Spinal cord (tissue), 10 donors: ENCODE results near the gene PPP1R9A. TPM values are rescaled to one million over a fixed set of nuclear protein-coding genes. Genes with fewer than 3 reads are reported as not detected.

ENCODE experiments used
- DNase-seq, 6 donors: peaks; one replicate each; pipeline versions ENCODE4 v3.0.0 to v3.0.0-alpha.2; 2013 to 2015; ENCODE audit warnings: low spot score in 6 of 6, low read depth in 4 of 6
- H3K27ac ChIP-seq: one replicate; pipeline ENCODE4 v1.5.1; 2013; ENCODE audit warnings: low read depth, low read length, control low read depth
- H3K27me3 ChIP-seq: one replicate; pipeline ENCODE4 v1.6.1; 2013; ENCODE audit warnings: low read length; ENCODE audit not compliant: control insufficient read depth, insufficient read depth
- H3K36me3 ChIP-seq: one replicate; pipeline ENCODE4 v1.6.1; 2013; ENCODE audit warnings: low read length; ENCODE audit not compliant: control insufficient read depth, insufficient read depth
- H3K4me1 ChIP-seq: one replicate; pipeline ENCODE4 v1.6.1; 2013; ENCODE audit warnings: low read length; ENCODE audit not compliant: control insufficient read depth, insufficient read depth
- H3K4me3 ChIP-seq: one replicate; pipeline ENCODE4 v1.5.1; 2013; ENCODE audit warnings: low read depth, low read length, control low read depth
- H3K9me3 ChIP-seq: one replicate; pipeline ENCODE4 v1.6.1; 2013; ENCODE audit warnings: low read length; ENCODE audit not compliant: control insufficient read depth, insufficient read depth
- WGBS: methylation state at CpG from one replicate; pipeline ENCODE4 v1.1.5; 2013; ENCODE audit warnings: missing lambda C conversion rate; ENCODE audit not compliant: insufficient coverage; 5-methylcytosine and 5-hydroxymethylcytosine counted together
- polyA plus RNA-seq, 2 donors: library from polyadenylated mRNA; unstranded; fragments of 120-200 nt; gene quantifications; one replicate each; pipeline ENCODE4 v1.2.1, GENCODE V29; 2013; ENCODE audit not compliant: insufficient read length in 2 of 2
- total RNA-seq, 2 donors: library from RNA; depleted of rRNA in 1 of 2; stranded (reverse); fragments of 120-200 nt in 1 of 2; fragments of >200 nt in 1 of 2; gene quantifications; one replicate each; pipeline versions ENCODE4 v1.2.3 to v1.2.4, GENCODE V29; 2013 to 2014
- donor health status: healthy.

PPP1R9A gene
- total and polyA plus RNA-seq, 4 donors: 23.4 to 69.9 (median 38.0) TPM

GRCh38 chr7:95139922-95140321, 232.5 kb downstream of the PPP1R9A start:
- Histone ChIP-seq H3K4me1 (no peaks in the 10 kb centered on the region), H3K4me3 (no peak overlapping the region), H3K27me3 (no peaks in the 10 kb centered on the region), H3K36me3 (no peaks in the 10 kb centered on the region), H3K9me3 (no peaks in the 10 kb centered on the region), H3K27ac (no peak overlapping the region)
- DNase-seq: no peak
- WGBS: 86% methylated on average over 1 of the region's 1 CpG

GRCh38 chr7:95141755-95142154, 234.4 kb downstream of the PPP1R9A start:
- no peaks in the 10 kb centered on the region for H3K4me1 ChIP-seq
- WGBS: no CpG with 5 or more reads among the region's 2 CpGs
- no peak overlapping the region for H3K27ac ChIP-seq
- DNase-seq: no peak
- H3K36me3 ChIP-seq: no peaks in the 10 kb centered on the region
- H3K4me3 ChIP-seq: no peak overlapping the region
- no peaks in the 10 kb centered on the region for H3K27me3 ChIP-seq
- no peaks in the 10 kb centered on the region for H3K9me3 ChIP-seq

- Histone ChIP-seq H3K4me3 (no peak overlapping the region), H3K36me3 (no peaks in the 10 kb centered on the region), H3K9me3 (peaks cover 5% of the 10 kb centered on the region), H3K27ac (no peak overlapping the region), H3K27me3 (no peaks in the 10 kb centered on the region), H3K4me1 (no peaks in the 10 kb centered on the region)
- no peak for DNase-seq
- no CpG with 5 or more reads among the region's 4 CpGs for WGBS
Measured at GRCh38 chr7:95144256-95144655, 236.9 kb downstream of the PPP1R9A start.

GRCh38 chr7:95155965-95156364, 248.6 kb downstream of the PPP1R9A start:
- no peak for DNase-seq
- WGBS: 98% methylated on average over 5 of the region's 5 CpGs
- no peaks in the 10 kb centered on the region for H3K27me3 ChIP-seq

GRCh38 chr7:95157381-95157780, 250.0 kb downstream of the PPP1R9A start:
- Histone ChIP-seq H3K36me3 (peaks cover 5% of the 10 kb centered on the region), H3K4me1 (no peaks in the 10 kb centered on the region), H3K9me3 (peaks cover 1% of the 10 kb centered on the region), H3K27ac (no peak overlapping the region), H3K27me3 (no peaks in the 10 kb centered on the region), H3K4me3 (no peak overlapping the region)
- no peak for DNase-seq
- 90% methylated on average over 3 of the region's 8 CpGs for WGBS

More at GRCh38 chr7:95155965-95156364, 248.6 kb downstream of the PPP1R9A start:
- H3K36me3 ChIP-seq: peaks cover 5% of the 10 kb centered on the region
- H3K27ac ChIP-seq: no peak overlapping the region
- no peaks in the 10 kb centered on the region for H3K4me1 ChIP-seq
- H3K9me3 ChIP-seq: peaks cover 1% of the 10 kb centered on the region
- H3K4me3 ChIP-seq: no peak overlapping the region

- Histone ChIP-seq H3K27ac (no peak overlapping the region), H3K9me3 (peaks cover 2% of the 10 kb centered on the region), H3K27me3 (no peaks in the 10 kb centered on the region), H3K36me3 (no peaks in the 10 kb centered on the region), H3K4me1 (no peaks in the 10 kb centered on the region), H3K4me3 (no peak overlapping the region)
- DNase-seq: no peak
Measured at GRCh38 chr7:95169678-95170077, 262.3 kb downstream of the PPP1R9A start.

GRCh38 chr7:95172420-95172819, 265.0 kb downstream of the PPP1R9A start:
- Histone ChIP-seq H3K27me3 (no peaks in the 10 kb centered on the region), H3K27ac (no peak overlapping the region), H3K4me1 (no peaks in the 10 kb centered on the region), H3K9me3 (peaks cover 1% of the 10 kb centered on the region), H3K4me3 (no peak overlapping the region), H3K36me3 (no peaks in the 10 kb centered on the region)
- no peak for DNase-seq
- WGBS: no CpG with 5 or more reads among the region's 1 CpG

GRCh38 chr7:95190515-95190914, 283.1 kb downstream of the PPP1R9A start:
- no peak overlapping the region for H3K27ac ChIP-seq
- no peaks in the 10 kb centered on the region for H3K4me1 ChIP-seq
- no peak overlapping the region for H3K4me3 ChIP-seq
- DNase-seq: no peak
- WGBS: 89% methylated on average over 3 of the region's 3 CpGs
- no peaks in the 10 kb centered on the region for H3K27me3 ChIP-seq
- no peaks in the 10 kb centered on the region for H3K36me3 ChIP-seq
- H3K9me3 ChIP-seq: peaks cover 4% of the 10 kb centered on the region

- peaks cover 4% of the 10 kb centered on the region for H3K9me3 ChIP-seq
- H3K27ac ChIP-seq: no peak overlapping the region
- H3K4me1 ChIP-seq: no peaks in the 10 kb centered on the region
- H3K27me3 ChIP-seq: no peaks in the 10 kb centered on the region
- no peak overlapping the region for H3K4me3 ChIP-seq
- DNase-seq: no peak
- no peaks in the 10 kb centered on the region for H3K36me3 ChIP-seq
Measured at GRCh38 chr7:95191795-95192194, 284.4 kb downstream of the PPP1R9A start.

- Histone ChIP-seq H3K27ac (no peak overlapping the region), H3K36me3 (no peaks in the 10 kb centered on the region), H3K27me3 (no peaks in the 10 kb centered on the region), H3K4me3 (no peak overlapping the region), H3K4me1 (peaks cover 5% of the 10 kb centered on the region), H3K9me3 (no peaks in the 10 kb centered on the region)
- DNase-seq: no peak
- WGBS: no CpG with 5 or more reads among the region's 1 CpG
Measured at GRCh38 chr7:95198863-95199262, 291.5 kb downstream of the PPP1R9A start.
